Activated CD8-positive, alpha-beta memory T cell treated with anti-CD3 and anti-CD28 coated beads for 4 hours (primary cell): ENCODE results near the gene NUAK1.

Experiments
- DNase-seq, 2 donors: peaks; one replicate each; pipeline ENCODE4 v3.0.0-alpha.2; 2020; ENCODE audit warnings: low read depth in 2 of 2

Gene NUAK1

DNA sequence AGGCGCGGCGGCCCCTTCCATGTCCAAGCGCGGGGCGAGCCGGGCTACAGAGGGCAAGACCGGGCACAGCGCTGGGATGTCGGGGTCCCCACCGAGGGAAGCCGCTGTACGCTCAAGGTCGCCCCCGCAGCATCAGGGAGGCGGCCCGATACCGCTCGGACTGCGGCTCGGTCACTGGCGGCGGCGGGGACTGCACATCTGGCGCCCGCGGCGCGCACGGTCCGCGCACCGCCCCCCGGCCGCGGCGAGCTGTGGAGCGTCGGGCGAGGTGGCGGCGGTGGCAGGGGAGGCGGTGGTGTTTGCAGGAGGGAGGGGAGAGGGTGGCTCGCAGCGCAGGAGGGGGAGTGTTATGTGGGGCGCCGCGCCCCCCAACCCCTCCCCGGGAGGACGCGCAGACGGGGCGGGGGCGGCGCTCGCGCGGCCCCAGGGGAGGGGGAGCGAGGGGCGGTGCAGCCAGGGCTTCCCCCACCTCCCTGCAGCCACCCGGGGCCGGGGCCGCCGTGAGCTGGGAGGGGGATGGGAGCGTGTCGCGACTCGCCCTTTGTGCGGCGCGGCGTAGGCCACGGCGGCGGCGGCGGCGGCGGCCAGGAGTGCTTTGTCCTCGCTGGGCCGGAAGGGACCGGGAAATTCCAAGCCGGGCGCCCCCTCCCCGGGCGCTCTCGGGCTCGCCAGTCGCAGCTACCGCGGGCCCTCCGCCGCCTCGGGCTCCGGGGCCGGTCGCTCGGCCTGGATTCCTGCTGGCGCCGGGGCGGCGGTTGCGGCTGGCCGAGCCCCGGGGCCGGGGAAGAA, at the start of gene NUAK1:
Gene NUAK1, minus strand, starts transcription at position 322 of the 789 bp plus-strand sequence. Its CDS starts 301 bp downstream, at position 21.
- DNase-seq = peak in 1 of 2 donors; percentile 5

DNA sequence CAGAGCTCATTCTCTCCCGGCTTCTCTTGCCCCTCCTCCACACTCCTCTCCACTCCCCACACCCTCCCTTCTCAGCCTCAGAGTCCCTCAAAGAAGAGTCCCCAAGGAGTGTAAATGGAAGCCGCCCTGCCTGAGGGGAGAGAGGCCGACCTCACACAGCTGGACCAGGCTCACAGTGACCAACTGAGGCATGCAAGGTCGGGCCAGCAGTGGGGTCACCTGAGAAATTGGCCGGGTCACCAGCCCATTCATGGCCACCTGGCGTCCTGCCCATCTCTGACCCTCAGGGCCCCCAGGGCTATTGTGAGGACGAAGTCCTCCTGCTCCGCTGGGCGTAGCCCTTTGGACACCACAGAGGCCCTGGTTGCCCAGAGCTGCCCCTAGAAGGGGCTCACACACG, 49.5 kb upstream of the NUAK1 start:
- no peak for DNase-seq

DNA sequence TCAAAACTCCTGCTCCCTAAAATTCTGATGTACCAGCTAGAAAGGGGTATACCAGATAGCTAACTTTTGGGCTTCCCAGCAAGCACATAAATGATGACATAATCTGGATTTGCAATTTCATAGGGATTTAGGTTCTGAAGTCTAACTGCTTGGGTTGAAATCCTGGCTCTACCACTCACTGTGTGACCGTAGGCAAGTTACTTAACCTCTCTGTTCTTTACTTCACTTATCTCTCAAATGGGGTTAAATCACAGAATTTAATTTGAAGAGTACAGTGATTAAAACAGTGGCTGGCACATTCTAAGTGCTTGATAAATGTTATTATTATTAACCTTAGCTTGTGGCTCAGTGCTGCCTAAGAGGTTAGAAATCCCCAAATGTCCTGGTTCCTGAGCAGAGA, 49.1 kb upstream of the NUAK1 start:
- DNase-seq = no peak

DNA sequence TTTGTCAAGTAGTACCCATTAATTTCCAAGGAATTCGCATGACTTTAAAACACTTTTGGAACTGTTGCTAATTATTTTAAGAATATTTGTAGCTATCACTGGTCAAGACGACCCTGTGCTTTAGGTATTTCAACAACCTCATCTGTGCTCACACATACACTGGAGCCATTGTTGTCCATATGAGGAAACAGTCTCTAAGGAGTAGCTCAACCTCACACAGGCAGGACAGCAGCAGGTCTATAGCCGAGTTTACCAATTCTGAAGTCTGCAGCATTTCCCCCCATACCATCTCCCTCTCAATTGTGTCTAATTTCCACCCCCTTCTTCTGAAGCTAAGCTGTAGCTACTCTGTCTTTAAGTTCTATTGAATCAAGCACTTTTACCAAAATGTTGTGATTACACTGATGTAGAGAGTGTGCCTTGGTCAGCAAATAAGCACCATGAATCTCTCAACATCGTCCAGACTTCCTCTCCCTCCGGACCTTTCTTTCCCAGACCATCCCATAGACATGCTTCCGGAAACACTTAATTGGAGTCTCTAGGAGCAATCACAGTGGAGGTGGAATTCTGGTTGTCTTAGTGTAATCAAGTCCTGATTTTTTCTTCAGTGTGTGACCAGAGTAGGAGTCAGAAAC, 48.5 kb upstream of the NUAK1 start:
- DNase-seq = no peak

DNA sequence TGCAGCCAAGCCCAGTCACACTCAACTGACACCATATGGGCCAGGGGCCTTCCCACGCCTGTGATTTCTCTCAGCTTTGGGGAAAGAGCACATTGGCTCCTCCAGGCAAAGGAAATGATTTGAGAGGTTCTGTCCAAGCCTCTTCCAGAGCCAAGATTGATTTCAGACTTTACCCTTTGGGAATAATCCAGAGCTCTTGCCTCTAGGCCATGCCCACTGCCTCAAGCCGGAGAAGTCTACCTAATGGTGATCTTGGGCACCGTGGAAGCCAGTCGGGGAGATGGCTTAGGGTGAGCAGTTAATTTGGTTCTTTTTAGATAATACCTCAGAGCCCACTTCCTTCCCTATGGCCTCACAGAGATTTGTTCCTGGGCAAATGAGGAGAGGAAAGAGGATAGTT, 45.0 kb upstream of the NUAK1 start:
- DNase-seq = no peak

DNA sequence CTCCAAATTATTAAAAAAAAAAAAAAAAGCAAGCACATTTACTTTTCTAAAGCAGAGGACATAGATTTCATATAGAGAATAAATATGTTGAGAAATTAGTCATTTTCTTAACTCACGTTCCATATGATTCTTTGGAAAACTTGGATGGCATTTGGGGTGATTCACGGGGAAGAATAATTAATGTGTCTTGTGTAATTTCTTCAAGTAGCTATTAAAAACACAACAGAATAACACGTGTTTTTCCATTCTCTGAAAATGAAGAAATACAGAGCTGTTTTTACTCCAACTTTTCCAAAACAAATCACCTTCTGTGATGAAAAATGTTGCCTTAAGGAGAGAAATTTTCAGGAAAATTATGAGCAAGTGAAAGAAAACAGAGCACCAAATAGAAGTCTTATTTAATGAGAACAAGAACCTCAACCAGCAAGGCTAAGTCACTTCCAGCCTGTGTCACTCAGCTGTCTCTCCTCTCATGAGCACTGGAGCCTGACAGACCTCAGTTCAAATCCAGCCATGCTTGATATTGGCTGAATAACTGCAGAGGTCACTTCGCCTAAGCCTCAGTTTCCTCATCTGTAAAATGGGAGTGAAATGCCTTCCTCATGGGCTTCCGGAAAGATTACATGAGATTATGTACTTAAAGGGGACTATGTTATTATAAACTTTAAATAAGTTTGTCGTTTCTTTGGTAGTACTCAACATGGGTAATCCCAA, 42.8 kb upstream of the NUAK1 start:
- no peak for DNase-seq

DNA sequence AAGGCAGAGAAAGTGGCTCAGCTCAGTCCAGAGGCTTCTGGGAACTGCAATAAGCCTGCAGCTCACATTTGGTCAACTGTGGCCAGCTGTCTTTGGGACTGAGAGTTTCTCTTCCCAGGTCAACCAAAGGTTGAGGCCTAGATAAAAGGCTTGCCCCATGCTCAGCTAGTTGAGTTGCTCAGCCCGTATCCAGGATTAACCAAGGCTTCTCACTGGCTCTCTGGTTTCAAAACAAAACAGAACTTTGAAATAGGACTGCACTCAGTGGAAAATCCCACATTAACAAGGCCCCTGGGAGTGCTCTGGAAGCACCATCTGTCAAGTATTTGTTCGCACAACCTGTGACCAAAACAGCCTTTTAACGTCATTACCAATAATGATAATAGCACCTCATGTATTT, 40.3 kb upstream of the NUAK1 start:
- no peak for DNase-seq

DNA sequence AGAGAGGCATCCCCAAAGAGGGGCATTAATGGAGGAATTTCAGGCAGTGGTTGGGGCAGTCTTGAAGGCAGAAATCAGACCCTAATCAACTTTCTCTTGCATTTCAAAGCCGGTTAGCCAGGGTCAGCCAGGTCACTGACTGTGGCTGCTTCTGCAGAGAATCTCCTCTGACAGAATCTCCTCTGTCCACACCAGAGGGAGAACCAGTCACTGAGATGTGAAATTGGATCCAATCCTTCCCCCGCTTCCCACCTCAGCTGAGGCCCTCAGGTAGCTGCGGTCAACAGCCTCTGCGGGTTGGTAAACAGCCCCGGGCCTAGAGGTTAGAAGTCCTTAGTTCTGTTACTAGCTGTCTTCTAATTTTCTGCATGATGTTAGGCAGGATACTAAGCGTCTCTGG, 39.8 kb upstream of the NUAK1 start:
- DNase-seq = no peak

DNA sequence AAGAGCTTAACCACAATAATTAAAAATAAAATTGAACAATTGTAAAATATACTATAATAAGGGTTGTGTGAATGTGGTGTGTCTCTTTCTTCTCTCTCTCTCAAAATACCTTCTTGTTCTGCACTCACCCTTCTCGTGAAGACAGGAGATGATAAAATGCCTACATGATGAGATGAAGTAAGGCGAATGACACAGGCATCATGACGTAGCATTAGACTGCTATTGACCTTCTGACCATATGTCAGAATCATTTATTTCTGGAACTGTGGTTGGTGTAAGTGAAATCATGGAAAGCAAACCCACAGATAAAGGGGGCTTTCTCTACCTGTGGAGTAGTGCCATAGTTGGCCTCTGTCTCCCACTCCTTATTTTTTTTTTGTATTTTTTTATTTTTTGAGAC, 37.8 kb upstream of the NUAK1 start:
- no peak for DNase-seq

DNA sequence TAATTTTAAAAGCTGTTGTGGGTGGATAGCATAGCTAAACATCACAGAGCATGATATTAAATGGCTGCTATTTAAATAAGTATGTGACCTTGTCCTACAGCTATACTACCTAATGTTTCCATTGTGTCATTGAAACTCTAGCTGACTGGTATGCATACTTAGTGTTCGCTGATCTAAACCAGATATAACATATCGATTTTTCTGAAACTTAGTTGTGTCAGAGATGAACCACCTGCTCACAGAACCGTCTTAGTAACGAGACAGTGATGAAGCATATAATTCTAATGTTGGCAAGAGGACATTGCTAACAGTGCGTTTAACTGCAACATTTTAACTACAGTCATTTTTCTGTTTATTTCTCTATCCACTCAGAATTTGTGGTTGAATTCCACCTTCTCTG, 36.1 kb upstream of the NUAK1 start:
- no peak for DNase-seq

DNA sequence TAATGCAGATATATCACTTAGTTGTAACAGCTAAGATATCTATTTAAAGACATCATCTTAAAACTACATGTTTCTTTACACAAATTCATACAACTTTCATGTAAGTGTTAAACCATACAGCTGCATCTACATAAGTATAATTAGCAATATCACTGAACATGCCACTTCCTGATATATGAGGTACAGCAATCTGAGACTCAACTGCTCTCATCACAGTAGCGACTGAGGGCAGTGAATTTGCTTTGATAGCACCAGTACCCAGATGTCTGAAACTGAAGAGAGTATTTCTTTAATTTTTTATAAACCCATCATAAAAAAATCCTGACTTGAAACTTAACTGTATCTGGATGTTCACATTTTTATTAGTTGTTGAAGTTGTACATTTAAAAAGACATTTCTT, 34.7 kb upstream of the NUAK1 start:
- DNase-seq = no peak

DNA sequence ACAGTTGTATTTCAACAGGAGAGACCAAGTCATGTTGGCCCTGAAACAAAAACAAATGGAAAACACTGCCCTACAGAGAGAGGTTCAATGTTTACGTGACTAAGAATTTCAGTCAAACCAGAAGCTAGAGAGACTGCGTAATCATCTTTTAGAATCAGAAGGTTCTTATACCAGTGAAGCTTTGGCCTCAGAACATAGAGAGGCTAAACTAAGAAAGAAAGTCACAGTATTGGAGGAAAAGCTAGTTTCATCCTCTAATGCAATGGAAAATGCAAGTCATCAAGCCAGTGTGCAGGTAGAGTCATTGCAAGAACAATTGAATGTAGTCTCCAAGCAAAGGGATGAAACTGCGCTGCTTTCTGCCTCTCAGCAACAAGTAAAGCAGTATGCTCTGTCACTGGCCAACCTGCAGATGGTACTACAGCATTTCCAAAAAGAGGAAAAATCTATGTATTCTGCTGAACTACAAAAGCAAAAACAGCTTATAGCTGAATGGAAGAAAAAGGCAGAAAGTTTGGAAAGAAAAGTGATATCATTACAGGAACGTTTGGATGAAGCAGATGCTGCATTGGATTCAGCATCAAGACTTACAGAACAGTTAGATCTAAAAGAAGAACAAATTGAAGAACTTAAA, 32.5 kb upstream of the NUAK1 start:
- DNase-seq = no peak

DNA sequence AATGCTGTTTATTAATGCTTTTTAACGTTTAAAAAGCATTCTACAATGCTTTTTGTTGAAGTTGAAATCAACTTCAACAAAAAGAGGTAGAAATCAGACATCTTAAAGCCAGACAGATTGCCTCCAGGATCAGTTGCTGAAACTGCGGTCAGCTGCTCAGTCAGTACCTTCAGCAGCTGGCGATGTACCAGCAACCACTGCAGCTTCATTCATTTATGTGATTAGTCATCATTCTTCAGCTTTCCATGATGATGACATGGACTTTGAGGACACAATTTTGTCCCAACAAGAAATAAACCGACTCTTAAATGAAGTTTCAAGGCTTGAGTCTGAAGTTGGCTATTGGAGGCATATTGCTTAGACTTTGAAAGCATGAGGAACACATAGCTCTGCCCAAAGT, 31.5 kb upstream of the NUAK1 start:
- no peak for DNase-seq

DNA sequence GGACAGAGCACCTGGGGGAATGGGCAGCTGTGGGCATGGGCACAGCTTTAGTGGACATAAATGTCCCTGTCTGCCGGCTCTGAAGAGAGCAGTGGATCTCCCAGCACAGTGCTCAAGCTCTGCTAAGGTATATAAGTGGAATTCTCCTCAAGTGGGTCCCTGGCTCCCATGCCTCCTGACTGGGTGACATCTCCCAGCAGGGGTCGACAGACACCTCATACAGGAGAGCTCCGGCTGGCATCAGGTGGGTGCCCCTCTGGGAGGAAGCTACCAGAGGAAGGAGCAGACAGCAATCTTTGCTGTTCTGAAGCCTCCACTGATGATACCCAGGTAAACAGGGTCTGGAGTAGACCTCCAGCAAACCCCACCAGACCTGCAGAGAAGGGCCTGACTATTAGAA, 25.0 kb upstream of the NUAK1 start:
- no peak for DNase-seq

DNA sequence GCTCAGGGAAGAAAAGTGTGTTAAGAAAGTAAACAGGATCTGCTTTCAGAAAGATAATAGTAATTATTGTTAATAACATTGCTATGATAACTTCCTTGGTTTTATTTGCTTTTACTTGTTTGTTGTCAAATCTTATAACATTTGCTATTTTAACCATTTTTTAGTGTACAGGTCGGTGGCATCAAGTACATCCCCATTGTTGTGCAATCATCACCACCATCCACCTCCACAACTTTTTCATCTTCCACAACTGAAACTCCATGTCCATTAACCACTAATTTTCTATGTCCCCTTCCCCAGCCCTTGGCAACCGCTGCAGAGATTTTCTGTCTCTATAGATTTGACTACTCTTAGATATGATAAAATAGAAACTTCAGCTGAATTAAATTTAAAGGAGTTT, 22.7 kb upstream of the NUAK1 start:
- no peak for DNase-seq

DNA sequence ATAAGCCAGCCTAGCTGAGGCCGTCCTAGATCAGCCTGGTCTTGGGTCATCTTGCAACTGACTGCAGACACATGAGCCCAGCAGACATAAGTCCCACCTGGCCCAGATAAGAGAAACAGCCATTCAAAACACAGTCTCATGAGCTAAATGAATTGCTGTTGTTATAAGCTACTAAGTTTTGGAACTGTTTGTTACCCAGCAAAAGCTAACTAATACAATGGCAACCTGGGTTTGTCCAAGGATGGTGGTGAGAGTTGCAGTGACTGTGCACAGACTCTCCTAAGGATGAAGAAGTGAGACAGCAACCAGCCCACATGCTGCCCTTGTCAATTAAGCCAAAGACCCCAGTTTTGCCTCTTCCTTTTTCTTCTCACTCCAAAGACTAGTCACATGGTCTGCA, 22.2 kb upstream of the NUAK1 start:
- DNase-seq = no peak

DNA sequence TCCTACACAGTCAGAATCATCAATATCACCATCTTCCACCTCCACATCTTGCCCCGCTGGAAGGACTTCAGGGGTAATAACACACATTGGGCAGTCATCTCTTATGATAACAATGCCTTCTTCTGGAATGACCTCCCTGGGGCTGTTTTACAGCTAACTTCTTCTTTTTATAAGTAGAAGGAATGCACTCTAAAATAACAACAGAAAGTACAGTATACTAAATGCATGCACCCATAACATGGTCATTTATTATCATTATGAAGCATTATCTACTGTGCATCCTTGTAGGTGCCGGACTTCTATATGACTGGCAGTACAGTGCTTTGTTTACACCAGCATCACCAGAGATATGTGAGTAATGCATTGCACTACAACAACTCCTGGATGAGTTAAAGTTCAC, 19.0 kb upstream of the NUAK1 start:
- no peak for DNase-seq

DNA sequence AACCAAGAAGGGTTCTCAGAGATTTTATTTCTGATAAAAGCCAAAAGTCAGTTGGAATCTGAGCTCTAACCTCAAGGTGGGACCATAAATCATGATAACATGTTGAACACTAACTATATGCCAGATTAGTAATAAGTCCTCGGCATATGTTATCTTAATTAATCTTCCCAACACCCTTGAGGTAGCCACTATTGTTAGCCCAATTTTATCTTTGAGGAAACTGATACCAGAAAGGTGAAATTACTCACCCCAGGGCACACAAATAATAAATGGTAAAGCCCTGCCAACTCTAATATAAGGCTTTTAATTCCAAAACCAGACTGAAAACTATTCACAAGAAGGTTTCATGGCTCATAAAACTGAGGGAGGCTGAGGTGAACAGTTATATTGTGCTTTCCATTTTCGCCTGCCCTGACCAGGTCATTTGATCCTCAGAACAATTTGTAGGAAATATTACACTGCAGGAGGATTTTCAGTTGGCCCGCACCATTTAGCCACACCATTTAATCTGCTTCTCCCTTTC, 16.1 kb upstream of the NUAK1 start:
- no peak for DNase-seq

DNA sequence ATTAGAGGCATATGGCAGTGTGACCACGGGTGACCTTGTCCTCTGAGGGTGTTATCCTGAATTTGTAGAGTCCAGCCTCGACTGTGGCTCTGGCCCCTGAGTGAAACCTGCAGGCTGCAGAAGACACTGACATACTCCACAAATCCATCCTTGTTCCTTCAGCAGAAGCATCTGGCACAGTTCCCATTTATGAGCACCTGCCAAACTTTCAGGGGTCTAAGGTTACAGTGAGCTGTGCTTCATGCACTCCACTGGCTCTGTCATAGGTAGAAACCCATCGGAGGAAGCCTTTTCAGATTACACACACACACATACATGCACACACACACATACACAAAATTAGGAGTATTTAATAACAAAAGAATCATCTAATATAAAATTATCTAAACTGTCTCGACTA, 13.6 kb upstream of the NUAK1 start:
- no peak for DNase-seq

DNA sequence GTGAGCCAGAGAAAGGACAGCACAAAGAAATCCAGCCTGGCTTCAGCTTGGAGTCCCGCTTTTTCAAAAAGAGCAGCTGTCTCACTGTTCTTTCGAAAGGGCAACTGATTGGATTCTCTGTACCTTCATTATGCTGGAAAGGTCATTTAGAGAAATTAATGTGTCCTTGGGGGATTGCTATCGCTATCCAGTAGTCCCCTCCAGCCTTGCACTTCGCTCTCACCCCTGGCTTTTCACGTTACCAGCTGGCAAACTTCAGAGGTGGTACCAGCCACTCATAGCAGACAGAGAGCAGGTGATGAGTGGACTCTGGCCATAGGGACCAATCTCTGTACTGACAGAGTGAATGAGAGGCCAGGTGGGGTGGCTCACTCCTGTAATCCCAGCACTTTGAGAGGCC, 11.8 kb upstream of the NUAK1 start:
- no peak for DNase-seq

DNA sequence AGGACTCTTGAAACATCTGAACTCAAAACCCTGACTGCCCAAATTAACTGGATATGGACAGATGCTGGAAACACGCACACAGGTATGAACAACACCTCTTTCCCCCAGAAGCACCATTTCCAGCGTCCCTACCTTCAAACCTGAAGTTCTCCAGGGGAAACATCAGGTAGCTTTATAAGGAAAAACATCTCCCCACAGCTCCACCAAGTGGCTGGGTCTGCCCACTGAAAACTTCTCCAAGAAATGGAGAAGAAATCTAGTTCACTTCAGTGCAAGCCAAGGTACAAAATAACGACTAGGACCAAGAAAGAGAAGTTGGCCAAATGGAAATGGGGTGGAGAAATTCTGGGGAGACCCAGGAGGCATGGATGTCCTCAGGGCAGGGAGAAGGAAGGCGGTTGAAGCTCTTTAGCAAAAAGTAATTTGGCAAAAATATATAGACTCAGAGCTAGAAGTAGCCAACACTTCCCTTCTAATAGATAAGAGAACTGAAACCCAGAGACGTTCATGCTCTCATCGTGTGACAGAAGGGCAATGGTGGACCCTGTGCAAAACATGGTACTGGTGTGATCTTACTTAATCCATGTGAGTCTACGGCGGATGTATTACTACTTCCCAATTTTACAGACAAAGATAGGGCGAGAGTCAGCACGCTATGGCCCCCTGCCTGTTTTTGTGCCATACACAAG, 10.5 kb upstream of the NUAK1 start:
- no peak for DNase-seq

DNA sequence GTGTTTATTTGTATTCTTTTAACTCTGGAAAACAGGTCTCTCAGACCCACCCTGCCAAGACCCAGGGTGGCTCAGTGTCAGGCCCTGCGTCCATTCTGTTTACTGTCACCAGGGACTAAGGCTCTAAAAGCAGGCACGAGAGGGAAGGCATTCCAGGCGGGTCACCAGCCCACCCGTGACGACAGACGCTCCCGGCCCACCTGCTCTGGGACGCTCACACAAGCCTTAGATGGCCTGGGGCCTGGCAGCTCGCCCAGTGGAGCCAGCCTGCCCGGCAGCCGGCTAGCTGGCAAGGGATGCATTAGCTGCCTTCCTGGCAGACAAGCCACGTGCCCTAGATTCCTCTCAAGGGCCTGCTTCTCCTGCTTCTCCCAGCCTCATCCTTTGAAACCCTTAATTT, 9.2 kb upstream of the NUAK1 start:
- DNase-seq = no peak
